PFSK-1 (cell line): ENCODE results near the gene ZNF804B.

Experiments used
- REST ChIP-seq, 2 experiments: IDR thresholded peaks; 2 replicates each; pipeline versions ENCODE4 v1.6.1 to v1.8.0; 2011 to 2012; ENCODE audit warnings: low read depth in 2 of 2, low read length in 2 of 2, control low read depth in 1 of 2, inconsistent platforms in 1 of 2, mild to moderate bottlenecking in 1 of 2, moderate library complexity in 1 of 2; ENCODE audit not compliant: insufficient read depth in 1 of 2
- TAF1 ChIP-seq: IDR thresholded peaks from 2 replicates; pipeline ENCODE4 v1.6.1; 2012; ENCODE audit warnings: low read length, control low read depth, borderline replicate concordance; ENCODE audit not compliant: insufficient read depth

GRCh38 chr7:89165421-89165820 is 405.9 kb downstream of the ZNF804B start:
- TF ChIP-seq REST (IDR thresholded peaks at IDR 0.05; ENCODE audit: insufficient read depth in 1 of 2, low read depth in 2 of 2, low read length in 2 of 2) (no peak), TAF1 (no peak)
